Adipose tissue (tissue), 3 donors: ENCODE measurements around the gene BARX1. TPM values are rescaled to one million over a fixed set of nuclear protein-coding genes. Genes with fewer than 3 reads are reported as not detected.
"Not testable (repeated sequence)": the region's sequence is repeated elsewhere in the genome, so short reads cannot be mapped to it uniquely, and the experiment has no call there.

Experiments
- H3K27ac ChIP-seq: one replicate; pipeline ENCODE4 v1.5.1; 2013; ENCODE audit warnings: low read depth, low read length
- WGBS, 3 donors: extraction: QIAGEN DNeasy Blood & Tissue Kit; methylation state at CpG; one replicate each; pipeline ENCODE4 v1.1.7; 2013; 5-methylcytosine and 5-hydroxymethylcytosine counted together
- polyA plus RNA-seq, 3 donors: library from polyadenylated mRNA; stranded (reverse); fragments of 200-250 nt; gene quantifications; one replicate each; pipeline ENCODE4 v1.2.3, GENCODE V29; 2013
- donor health status: healthy with polysubstance abuse.
- donor health status: Bipolar disorder and iron deficiency.
- donor health status: healthy.

BARX1 gene, protein sequence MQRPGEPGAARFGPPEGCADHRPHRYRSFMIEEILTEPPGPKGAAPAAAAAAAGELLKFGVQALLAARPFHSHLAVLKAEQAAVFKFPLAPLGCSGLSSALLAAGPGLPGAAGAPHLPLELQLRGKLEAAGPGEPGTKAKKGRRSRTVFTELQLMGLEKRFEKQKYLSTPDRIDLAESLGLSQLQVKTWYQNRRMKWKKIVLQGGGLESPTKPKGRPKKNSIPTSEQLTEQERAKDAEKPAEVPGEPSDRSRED
- polyA plus RNA-seq, result 10 to 100 TPM in 1 of 3 donors, 1 to 10 TPM in 1, under 1 TPM in 1; 0.51 to 40.7 (median 6.8) TPM

GRCh38 chr9:93955111-93955980 lies at the start of gene BARX1:
Gene BARX1 (minus strand): TSS chr9:93955355. CDS start chr9:93955146, 209 bp downstream.
- WGBS, 3 donors, result 2% methylated on average over 55 to 102 of the region's 102 CpGs
- no peak within 1 kb of the TSS for H3K27ac ChIP-seq

GRCh38 chr9:94002316-94003140 lies 47.4 kb upstream of the BARX1 start:
- 35 to 47% (median 40%) methylated on average over 6 of the region's 6 CpGs for WGBS, 3 donors
- H3K27ac ChIP-seq, result no peak overlapping the region

GRCh38 chr9:93996863-93997262 lies 41.7 kb upstream of the BARX1 start:
- H3K27ac ChIP-seq, result no peak overlapping the region

DNA sequence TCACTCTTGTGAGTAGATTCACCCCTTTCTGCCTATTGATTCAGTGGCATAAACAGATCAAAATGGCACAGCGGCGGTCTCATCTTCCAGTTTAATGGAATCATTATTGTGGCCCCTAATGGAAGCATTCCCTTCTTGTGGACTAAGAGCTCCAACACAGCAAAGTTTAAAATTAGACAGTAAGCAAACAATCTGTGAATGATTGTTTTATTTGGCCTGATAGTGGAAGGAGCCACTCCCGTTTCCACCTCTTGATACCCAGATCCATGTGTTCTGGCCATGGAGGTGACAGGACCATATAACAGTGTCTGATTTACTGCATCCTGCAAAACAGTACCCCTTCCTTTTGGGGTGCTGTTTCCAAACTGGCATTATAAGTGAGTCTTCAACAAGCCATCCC lies 41.2 kb upstream of the BARX1 start:
- H3K27ac ChIP-seq, result no peak overlapping the region
- 69 to 88% (median 87%) methylated on average over 3 of the region's 3 CpGs for WGBS, 3 donors

GRCh38 chr9:93994545-93994944 lies 39.4 kb upstream of the BARX1 start:
- H3K27ac ChIP-seq, result no peak overlapping the region
- WGBS, 3 donors, result 76 to 83% (median 78%) methylated on average over 1 of the region's 1 CpG

GRCh38 chr9:93994132-93994531 lies 39.0 kb upstream of the BARX1 start:
- no peak overlapping the region for H3K27ac ChIP-seq
- WGBS, 3 donors, result 69 to 80% (median 73%) methylated on average over 3 of the region's 3 CpGs

DNA sequence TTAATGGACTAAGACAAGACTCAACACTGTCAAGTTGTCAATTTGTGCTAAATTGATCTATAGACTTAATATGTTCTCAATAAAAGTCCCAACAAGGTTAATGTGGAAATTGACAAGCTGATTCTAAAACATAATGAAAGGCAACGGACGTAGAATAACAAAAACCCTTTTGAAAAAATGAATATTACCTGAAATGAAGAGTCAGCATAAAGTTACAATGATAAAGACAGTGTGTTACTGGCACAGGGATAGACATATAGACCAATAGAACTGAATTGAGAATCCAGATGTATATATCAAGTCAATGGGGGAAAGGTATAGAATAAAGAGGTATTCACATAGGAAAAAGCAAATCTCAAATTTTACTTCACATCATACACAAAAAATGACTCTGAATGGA lies 37.7 kb upstream of the BARX1 start:
- WGBS, 3 donors, result 92 to 97% (median 96%) methylated on average over 2 of the region's 2 CpGs
- no peak overlapping the region for H3K27ac ChIP-seq

- no peak overlapping the region for H3K27ac ChIP-seq
These were observed 35.3 kb upstream of the BARX1 start for GRCh38 chr9:93990448-93990847.

- no peak overlapping the region for H3K27ac ChIP-seq
- 54 to 84% (median 76%) methylated on average over 1 of the region's 1 CpG for WGBS, 3 donors
These were observed 32.9 kb upstream of the BARX1 start for GRCh38 chr9:93988056-93988455.

- 10 to 28% (median 24%) methylated on average over 2 of the region's 2 CpGs for WGBS, 3 donors
- H3K27ac ChIP-seq, result no peak overlapping the region
These were observed 29.7 kb upstream of the BARX1 start for GRCh38 chr9:93984860-93985259.

DNA sequence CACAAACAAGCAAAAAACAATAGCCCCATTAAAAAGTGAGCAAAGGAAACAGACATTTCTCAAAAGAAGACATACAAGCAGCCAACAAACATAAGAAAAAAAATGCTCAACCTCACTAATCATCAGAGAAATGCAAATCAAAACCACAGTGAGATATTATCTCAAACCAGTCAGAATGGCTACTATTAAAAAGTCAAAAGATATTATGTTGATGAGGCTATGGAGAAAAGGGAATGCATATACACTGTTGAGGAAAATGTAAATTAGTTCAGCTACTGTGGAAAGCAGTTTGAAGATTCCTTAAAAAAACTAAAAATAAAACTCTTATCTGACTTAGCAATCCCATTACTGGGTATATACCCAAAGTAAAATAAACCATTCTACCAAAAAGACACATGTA lies 28.7 kb upstream of the BARX1 start:
- no peak overlapping the region for H3K27ac ChIP-seq

- 70 to 74% (median 73%) methylated on average over 4 of the region's 4 CpGs for WGBS, 3 donors
- no peak overlapping the region for H3K27ac ChIP-seq
These were observed 24.6 kb upstream of the BARX1 start for GRCh38 chr9:93979721-93980120.

DNA sequence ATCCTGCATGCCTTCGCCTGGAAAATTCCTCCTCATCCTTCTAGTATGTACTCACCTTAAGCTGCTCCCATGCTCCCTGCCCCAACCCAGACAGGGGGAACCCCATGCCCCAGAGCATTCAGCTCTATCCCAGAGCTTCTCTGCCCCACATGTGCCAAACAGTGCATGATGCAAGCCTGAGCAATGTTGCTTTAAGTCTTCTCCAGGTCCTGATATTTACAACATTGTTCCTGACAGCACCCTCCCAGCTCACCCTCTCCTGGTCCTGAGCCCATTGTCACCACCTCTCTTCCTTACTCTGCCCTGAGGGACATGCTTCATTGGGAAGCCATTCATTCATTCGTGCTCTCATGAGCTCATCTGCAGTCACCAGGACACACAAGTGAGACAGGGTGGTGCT lies 23.4 kb upstream of the BARX1 start:
- 82 to 91% (median 86%) methylated on average over 2 of the region's 2 CpGs for WGBS, 3 donors
- H3K27ac ChIP-seq, result no peak overlapping the region

DNA sequence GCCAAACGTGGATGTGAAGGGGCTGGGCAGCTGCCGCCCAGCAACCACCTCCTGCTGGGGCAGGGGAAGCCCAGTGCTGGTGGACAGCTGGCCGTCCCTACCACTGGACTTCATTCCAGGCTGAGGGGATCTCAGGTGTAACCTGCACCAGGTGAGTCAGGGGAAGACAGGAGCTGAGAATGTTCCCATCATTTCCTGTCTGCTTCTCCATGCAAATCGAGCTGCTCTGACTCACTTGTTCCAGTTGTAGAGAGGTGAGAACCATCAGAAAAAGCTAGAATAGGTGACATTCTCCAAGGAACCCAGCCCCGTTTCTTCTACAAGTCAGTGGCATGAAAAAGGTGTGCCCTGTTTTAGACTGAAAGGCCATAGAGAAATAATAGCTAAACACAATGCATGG lies 21.8 kb upstream of the BARX1 start:
- 73 to 80% (median 74%) methylated on average over 5 of the region's 5 CpGs for WGBS, 3 donors
- no peak overlapping the region for H3K27ac ChIP-seq

DNA sequence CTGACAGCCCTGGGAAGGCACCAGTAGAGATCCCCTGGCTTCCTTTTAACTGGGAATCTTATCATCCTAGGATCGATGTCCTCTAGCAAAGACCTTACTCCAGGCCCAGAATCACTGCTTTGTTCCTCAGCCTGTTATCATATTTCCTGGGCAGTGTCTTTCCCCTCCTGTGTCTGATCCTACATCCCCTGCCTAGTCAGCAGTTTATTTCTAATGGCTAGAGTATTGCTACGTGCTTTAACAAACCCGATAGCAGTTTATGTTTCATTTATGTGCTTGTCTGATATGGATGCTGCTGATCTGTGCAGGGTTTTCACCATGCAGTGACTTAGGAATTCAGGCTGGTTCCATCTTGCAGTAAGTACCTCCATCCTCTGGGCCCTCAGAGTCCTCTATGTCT lies 20.9 kb upstream of the BARX1 start:
- 86 to 94% (median 88%) methylated on average over 3 of the region's 3 CpGs for WGBS, 3 donors
- H3K27ac ChIP-seq, result no peak overlapping the region

DNA sequence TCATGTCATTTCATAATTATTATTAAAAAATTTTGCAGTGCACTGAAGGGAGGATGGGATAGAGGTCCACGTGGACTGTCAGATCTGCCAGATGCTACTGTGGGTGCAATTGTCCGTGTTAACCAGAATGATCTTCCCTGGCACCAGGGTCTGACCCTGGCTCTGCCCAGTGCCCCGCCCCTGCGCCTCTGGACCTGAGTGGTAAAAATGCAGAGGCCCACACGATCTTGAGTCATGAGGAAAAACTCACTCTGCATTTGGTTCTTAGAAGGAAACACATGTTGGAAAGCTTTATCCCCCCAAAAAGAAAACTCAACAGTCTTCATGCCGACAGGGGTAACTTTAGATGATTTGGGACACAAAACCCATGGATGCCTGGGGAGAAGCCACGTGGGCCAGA lies 20.1 kb upstream of the BARX1 start:
- no peak overlapping the region for H3K27ac ChIP-seq
- 82 to 88% (median 87%) methylated on average over 7 of the region's 7 CpGs for WGBS, 3 donors

- 23 to 53% (median 42%) methylated on average over 3 of the region's 3 CpGs for WGBS, 3 donors
These were observed 19.0 kb upstream of the BARX1 start for GRCh38 chr9:93974151-93974550.

GRCh38 chr9:93972655-93973054 lies 17.5 kb upstream of the BARX1 start:
- 90 to 94% (median 91%) methylated on average over 3 of the region's 3 CpGs for WGBS, 3 donors
- H3K27ac ChIP-seq, result not testable (repeated sequence)

More at GRCh38 chr9:93974151-93974550, 19.0 kb upstream of the BARX1 start:
- H3K27ac ChIP-seq, result no peak overlapping the region

GRCh38 chr9:93969328-93969661 lies 14.1 kb upstream of the BARX1 start:
- no peak overlapping the region for H3K27ac ChIP-seq
- WGBS, 3 donors, result 91 to 95% (median 91%) methylated on average over 3 of the region's 3 CpGs
